Mucosa of descending colon (tissue), 3 donors: ENCODE measurements around the gene RABEP2. TPM values are rescaled to one million over a fixed set of nuclear protein-coding genes. Genes with fewer than 3 reads are reported as not detected.
"Not testable (repeated sequence)": the region's sequence is repeated elsewhere in the genome, so short reads cannot be mapped to it uniquely, and the experiment has no call there.

Experiments
- ATAC-seq: fragments of 200-7000 bp; cut with Tn5 transposase; one replicate; pipeline ENCODE4 v1.9.1; 2020; ENCODE audit warnings: mild to moderate bottlenecking, moderate library complexity
- DNase-seq, 3 donors: peaks; one replicate each; pipeline ENCODE4 v3.0.0-alpha.2; 2020
- H3K36me3 ChIP-seq: fragments of 200-600 bp; one replicate; pipeline ENCODE4 v1.8.0; 2021; ENCODE audit warnings: low read depth, mild to moderate bottlenecking
- H3K4me1 ChIP-seq: fragments of 200-600 bp; one replicate; pipeline ENCODE4 v1.8.0; 2021; ENCODE audit warnings: low read depth, mild to moderate bottlenecking
- H3K4me3 ChIP-seq: fragments of 200-600 bp; one replicate; pipeline ENCODE4 v1.8.0; 2021; ENCODE audit warnings: mild to moderate bottlenecking
- H3K9me3 ChIP-seq: fragments of 200-600 bp; one replicate; pipeline ENCODE4 v1.8.0; 2021; ENCODE audit warnings: mild to moderate bottlenecking
- intact Hi-C, 2 donors: fragments of 100-400 bp; cut with DNase I in 1 of 2; cut with micrococcal nuclease in 1 of 2; formaldehyde crosslinking; loops; one replicate each; pipeline versions ENCODE4 v1.11.0 to v1.11.1; 2022; cut with DNase I, micrococcal nuclease
- total RNA-seq, 3 donors: library from RNA; stranded (reverse); fragmentation: NEBNext Ultra II Directional in 2 of 3; extraction: Animal tissue kit (Norgen Biotek cat#: 25700) in 2 of 3; gene quantifications; one replicate each; pipeline versions ENCODE4 v1.2.1 to v1.2.4, GENCODE V29; 2021 to 2023
- TF ChIP-seq, protein P1 (sequence below): fragments of 200-600 bp; IDR thresholded peaks from one replicate; pipeline ENCODE4 v1.8.0; 2022; ENCODE audit warnings: antibody characterized with exemption, mild to moderate bottlenecking
- donor health status: DM: no; HTN: no; CAD: no; lungs with moderate emphysema.
- donor health status: DM: no; HTN: no; CAD: no.
- donor health status: DM: no; HTN: yes; CAD: no.

Gene RABEP2
- total RNA-seq, 3 donors from 2014 or later: 35.1 to 43.2 (median 35.7) TPM

DNA sequence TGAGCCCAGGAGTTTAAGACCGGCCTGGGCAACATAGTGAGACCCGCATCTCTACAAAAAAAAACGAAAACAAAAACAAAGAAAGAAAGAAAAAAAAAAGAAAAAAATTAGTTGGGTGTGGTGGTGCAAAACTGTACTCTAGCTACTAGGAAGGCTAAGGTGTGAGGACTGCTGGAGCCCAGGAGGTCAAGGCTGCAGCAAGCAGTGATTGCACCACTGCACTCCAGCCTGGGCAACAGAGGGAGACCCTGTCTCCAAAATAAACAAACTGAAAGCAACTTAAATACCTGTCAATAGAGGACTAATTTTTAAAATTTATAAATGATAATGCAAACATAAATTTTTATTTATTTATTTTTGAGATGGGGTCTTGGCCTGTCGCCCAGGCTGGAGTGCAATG is 29.4 kb downstream of the RABEP2 start:
- intact Hi-C loops: no loop called here
- no peaks in the 10 kb centered on the region for H3K4me1 ChIP-seq
- H3K4me3 ChIP-seq: no peak overlapping the region
- H3K9me3 ChIP-seq: no peaks in the 10 kb centered on the region
- ATAC-seq (no peak), DNase-seq (no peak)
- H3K36me3 ChIP-seq: no peaks in the 10 kb centered on the region
- TF ChIP-seq, protein P1, sequence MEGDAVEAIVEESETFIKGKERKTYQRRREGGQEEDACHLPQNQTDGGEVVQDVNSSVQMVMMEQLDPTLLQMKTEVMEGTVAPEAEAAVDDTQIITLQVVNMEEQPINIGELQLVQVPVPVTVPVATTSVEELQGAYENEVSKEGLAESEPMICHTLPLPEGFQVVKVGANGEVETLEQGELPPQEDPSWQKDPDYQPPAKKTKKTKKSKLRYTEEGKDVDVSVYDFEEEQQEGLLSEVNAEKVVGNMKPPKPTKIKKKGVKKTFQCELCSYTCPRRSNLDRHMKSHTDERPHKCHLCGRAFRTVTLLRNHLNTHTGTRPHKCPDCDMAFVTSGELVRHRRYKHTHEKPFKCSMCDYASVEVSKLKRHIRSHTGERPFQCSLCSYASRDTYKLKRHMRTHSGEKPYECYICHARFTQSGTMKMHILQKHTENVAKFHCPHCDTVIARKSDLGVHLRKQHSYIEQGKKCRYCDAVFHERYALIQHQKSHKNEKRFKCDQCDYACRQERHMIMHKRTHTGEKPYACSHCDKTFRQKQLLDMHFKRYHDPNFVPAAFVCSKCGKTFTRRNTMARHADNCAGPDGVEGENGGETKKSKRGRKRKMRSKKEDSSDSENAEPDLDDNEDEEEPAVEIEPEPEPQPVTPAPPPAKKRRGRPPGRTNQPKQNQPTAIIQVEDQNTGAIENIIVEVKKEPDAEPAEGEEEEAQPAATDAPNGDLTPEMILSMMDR: no peak

DNA sequence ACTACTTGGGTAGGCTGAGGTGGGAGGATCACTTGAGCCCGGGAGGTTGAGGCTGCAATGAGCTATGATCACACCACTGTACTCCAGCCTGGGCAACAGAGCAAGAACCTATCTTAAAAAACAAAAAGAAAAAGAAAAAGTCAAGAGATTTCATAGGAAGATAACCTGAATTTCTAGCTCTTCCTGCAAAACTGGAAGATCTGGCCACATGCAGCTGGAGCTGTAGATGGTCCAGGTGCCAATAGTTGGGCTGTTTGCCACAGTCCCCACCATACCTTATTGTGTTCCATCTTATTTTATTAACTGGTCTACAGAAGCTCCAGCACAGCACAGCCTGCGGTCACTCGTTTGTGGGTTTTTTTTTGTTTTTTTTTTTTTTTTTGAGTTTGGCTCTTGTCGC is 31.7 kb downstream of the RABEP2 start:
- Histone ChIP-seq H3K4me1 (no peaks in the 10 kb centered on the region), H3K9me3 (no peaks in the 10 kb centered on the region), H3K36me3 (no peaks in the 10 kb centered on the region), H3K4me3 (no peak overlapping the region)
- ATAC-seq: no peak
- intact Hi-C loops: no loop called here
- TF ChIP-seq, protein P1: no peak
- DNase-seq: no peak

DNA sequence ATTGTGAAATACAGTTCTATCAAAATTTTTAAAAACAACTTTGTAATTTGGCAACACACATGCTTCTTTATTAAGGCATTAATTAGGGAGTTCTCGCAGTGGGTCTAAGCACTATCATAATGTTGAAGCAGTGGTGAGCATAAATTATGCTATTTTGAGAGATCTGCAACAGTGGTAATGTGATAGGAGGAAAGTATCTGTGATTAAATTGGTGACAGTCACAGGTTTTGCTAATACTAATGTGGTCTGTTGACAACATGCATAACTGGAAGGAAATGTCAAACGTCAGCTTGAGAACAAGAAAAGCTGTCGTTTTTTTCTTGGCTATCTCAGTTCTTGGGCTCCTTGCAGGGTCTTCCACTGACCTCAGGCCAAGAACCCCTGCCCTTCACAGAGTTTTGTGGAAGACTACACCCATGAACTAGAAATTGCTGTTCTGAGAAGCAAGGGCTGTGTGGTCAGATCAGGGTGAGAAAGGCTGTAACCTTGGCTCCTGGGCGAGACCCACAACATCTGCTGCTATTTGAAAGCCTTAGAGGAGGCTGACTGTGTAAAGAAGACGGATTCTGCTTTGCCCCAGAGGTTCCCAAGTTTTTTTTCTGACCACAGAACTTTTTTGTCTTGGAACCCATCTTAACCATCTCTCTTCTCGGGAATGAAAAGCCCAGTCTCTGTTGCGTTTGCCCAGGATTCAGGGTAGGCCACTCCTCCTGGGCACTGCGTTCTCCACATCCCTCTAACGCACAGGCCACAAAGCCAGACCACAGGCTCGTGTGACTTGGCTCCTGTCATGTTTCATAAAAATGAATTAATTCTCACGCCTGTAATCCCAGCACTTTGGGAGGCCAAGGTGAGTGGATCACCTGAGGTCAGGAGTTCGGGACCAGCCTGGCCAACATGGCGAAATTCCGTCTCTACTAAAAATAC is 32.8 kb downstream of the RABEP2 start:
- no peak for ATAC-seq
- TF ChIP-seq, protein P1: no peak
- intact Hi-C loops: no loop called here

DNA sequence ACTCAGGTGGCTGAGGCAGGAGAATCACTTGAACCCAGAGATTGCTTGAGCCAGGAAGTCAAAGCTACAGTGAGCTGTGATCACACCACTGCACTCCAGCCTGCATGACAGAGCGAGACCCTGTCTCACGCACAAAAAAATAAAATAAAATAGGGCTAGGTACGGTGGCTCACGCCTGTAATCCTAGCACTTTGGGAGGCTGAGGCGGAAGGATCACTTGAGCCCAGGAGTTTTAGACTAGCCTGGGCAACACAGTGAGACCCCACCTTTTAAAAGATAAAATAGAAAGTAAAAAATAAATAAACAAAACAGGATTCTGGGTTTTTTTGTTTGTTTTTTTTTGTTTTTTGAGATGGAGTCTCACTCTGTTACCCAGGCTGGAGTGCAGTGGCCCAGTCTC is 34.7 kb downstream of the RABEP2 start:
- H3K36me3 ChIP-seq, H3K9me3 ChIP-seq, ATAC-seq, DNase-seq, intact Hi-C loops, H3K4me3 ChIP-seq, H3K4me1 ChIP-seq: not testable (repeated sequence)

More for the DNA sequence above, 32.8 kb downstream of the RABEP2 start:
- DNase-seq: no peak
- no peaks in the 10 kb centered on the region for H3K9me3 ChIP-seq
- H3K4me1 ChIP-seq: no peaks in the 10 kb centered on the region
- no peak overlapping the region for H3K4me3 ChIP-seq
- no peaks in the 10 kb centered on the region for H3K36me3 ChIP-seq

DNA sequence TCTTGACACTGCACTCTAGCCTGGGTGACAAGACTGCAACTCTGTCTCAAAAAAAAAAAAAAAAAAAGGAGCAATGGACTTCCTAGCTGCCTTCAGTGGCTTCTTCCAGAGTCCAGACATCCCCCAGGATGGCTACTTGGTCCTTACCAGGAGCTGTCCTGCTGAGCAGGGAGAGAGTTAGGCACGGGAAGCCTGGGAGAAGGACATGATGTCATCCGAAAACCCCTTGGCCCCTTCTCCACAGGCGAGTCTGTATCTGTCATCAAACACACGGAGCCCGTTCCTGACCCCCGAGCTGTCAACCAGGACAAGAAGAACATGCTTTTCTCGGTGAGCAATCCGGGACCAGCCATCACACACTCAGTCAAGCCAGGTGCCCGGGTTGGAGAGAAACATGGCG is 38.1 kb downstream of the RABEP2 start:
- no peaks in the 10 kb centered on the region for H3K9me3 ChIP-seq
- no peaks in the 10 kb centered on the region for H3K4me1 ChIP-seq
- intact Hi-C loops: no loop called here
- TF ChIP-seq, protein P1: no peak
- ATAC-seq (no peak), DNase-seq (no peak)
- H3K4me3 ChIP-seq: no peak overlapping the region
- no peaks in the 10 kb centered on the region for H3K36me3 ChIP-seq

DNA sequence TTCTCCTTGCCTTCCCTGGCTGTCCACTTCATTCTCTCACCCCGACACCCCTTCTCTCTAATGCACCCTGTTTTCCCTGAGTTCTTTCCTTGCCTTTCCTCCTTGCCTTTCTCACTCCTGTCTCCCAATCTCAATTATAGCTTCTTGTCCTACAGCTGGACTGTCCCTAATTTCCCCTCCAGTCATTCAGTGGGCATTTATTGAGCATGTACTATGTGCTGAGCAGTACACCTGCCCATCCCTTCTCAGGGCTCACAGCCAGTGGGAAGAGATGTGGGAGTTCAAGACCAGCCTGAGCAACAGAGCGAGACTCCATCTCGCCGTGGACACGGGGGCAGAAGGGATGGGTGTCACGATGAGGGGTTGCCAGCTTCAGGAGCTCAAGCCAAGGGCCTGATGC is 41.0 kb downstream of the RABEP2 start:
- ATAC-seq (no peak), DNase-seq (no peak)
- H3K36me3 ChIP-seq: no peaks in the 10 kb centered on the region
- no peak overlapping the region for H3K4me3 ChIP-seq
- TF ChIP-seq, protein P1: no peak
- intact Hi-C loops: no loop called here
- H3K9me3 ChIP-seq: no peaks in the 10 kb centered on the region
- H3K4me1 ChIP-seq: peaks cover 11% of the 10 kb centered on the region
